Subcutaneous adipose tissue (tissue), 4 donors: Measurements from ENCODE around the gene TMEM45B. TPM values are rescaled to one million over a fixed set of nuclear protein-coding genes. Genes with fewer than 3 reads are reported as not detected.

ENCODE experiments used
- CTCF ChIP-seq: fragments of 450-650 bp; IDR thresholded peaks from one replicate; pipeline ENCODE4 v1.5.1; 2016; ENCODE audit warnings: low read depth, mild to moderate bottlenecking, control low read depth, antibody characterized with exemption, moderate library complexity
- small RNA-seq: library from RNA; depleted of rRNA; stranded (forward); fragments of <200 nt; gene quantifications from one replicate; pipeline ENCODE3, GENCODE V24; 2016
- total RNA-seq, 4 donors: library from RNA; depleted of rRNA; stranded (reverse); fragments of >200 nt; gene quantifications; one replicate each; pipeline ENCODE4 v1.1.0, GENCODE V29; 2016

The TMEM45B gene
- total RNA-seq, 4 donors from 2014 or later, result not detected

- TF ChIP-seq CTCF, result no peak
Measured at GRCh38 chr11:129896062-129896461, 80.4 kb downstream of the TMEM45B start.

GRCh38 chr11:129905402-129905801 is 89.8 kb downstream of the TMEM45B start:
- no peak for TF ChIP-seq CTCF

Small RNAs within 50 kb of the gene (small RNA-seq; reads per million reads assigned to genes)
- not detected for gene AP003327.1

Other genes starting within 250 kb of the TMEM45B start
- gene NFRKB, start 79.7 kb downstream of the TMEM45B start, total RNA-seq, result 10 to 100 TPM; 15.0 to 37.7 (median 26.1) TPM
- 1 to 10 TPM; 4.6 to 9.5 (median 6.9) TPM for gene PRDM10, start 187.0 kb downstream of the TMEM45B start, total RNA-seq